HG02885 (cell line): ENCODE data around the gene RREB1.

ENCODE experiments used
- ATAC-seq: cut with Tn5 transposase; IDR thresholded peaks from one replicate; pipeline ENCODE4 v1.9.1; 2021; ENCODE audit warnings: mild to moderate bottlenecking; ENCODE audit not compliant: unreplicated experiment, poor library complexity

The RREB1 gene, protein sequence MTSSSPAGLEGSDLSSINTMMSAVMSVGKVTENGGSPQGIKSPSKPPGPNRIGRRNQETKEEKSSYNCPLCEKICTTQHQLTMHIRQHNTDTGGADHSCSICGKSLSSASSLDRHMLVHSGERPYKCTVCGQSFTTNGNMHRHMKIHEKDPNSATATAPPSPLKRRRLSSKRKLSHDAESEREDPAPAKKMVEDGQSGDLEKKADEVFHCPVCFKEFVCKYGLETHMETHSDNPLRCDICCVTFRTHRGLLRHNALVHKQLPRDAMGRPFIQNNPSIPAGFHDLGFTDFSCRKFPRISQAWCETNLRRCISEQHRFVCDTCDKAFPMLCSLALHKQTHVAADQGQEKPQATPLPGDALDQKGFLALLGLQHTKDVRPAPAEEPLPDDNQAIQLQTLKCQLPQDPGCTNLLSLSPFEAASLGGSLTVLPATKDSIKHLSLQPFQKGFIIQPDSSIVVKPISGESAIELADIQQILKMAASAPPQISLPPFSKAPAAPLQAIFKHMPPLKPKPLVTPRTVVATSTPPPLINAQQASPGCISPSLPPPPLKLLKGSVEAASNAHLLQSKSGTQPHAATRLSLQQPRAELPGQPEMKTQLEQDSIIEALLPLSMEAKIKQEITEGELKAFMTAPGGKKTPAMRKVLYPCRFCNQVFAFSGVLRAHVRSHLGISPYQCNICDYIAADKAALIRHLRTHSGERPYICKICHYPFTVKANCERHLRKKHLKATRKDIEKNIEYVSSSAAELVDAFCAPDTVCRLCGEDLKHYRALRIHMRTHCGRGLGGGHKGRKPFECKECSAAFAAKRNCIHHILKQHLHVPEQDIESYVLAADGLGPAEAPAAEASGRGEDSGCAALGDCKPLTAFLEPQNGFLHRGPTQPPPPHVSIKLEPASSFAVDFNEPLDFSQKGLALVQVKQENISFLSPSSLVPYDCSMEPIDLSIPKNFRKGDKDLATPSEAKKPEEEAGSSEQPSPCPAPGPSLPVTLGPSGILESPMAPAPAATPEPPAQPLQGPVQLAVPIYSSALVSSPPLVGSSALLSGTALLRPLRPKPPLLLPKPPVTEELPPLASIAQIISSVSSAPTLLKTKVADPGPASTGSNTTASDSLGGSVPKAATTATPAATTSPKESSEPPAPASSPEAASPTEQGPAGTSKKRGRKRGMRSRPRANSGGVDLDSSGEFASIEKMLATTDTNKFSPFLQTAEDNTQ (N-terminal part only)

GRCh38 chr6:7107578-7108195 is at the start of gene RREB1:
Gene RREB1 (plus strand): TSS chr6:7107961. CDS start chr6:7181912, 73,951 bp downstream.
- ATAC-seq = peak; percentile 68

- ATAC-seq = no peak
Observed at GRCh38 chr6:7058250-7058923, 49.4 kb upstream of the RREB1 start.

DNA sequence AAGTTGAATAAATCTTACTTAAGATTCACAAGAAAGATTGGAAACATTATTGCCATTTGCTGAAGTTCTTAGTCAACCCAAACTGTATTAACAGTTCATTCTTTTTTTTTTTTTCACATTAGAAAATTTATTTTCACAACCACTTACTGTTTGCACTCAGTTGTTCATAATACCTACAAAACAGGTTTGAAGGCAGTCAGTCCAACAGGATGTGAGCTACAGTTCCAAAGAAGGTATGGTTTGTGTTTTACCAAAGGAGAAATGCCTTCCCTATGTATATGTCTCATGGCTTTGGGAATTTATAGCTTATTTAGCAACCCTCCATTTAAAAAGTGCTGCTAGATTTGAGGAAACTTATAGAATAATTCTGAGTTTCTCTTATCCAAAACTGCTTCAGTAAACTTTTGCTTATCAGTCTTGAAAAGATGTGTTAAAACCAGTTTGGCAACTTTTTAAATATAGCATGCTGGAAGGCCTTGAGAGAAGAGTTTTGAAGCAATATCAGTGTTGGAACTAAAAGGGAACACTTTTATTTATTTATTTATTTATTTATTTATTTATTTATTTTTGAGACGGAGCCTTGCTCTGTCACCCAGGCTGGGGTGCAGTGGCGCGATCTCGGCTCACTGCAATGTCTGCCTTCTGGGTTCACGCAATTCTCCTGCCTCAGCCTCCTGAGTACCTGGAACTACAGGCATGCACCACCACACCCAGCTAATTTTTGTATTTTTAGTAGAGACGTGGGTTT is 46.8 kb upstream of the RREB1 start:
- ATAC-seq = no peak

DNA sequence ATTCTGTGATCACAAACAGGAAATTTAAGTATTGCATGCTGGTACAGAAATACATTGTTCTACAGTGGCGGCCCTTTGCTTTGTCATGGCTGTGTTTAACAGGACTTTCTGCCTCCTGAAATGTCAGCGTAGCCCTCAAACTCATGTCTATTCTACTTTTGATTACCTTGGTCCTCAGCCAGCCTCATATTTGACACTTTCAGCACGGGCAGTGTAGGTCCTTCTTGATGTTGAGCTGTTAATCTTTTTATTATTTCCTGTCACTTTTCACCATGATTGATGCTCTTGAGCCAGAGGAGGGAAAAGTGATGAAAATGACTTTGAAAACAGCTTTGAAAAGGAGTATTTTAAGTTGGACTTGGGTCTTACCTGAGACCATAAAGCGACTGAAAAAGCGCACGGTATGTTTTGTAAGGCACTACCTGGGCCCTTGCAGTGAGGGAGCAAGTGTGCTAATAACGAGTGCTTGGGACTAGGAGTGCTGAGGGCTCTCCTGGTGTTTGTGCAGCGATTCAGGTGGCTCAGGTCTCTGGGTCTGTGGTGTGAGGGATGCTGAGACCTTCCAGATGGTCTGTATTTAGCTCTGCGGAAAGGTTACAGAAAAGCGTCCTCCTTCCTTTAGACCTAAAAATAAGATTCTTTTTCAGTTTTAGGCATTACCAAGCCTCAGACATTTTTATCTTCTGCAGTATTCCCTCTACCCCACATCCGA is 45.2 kb upstream of the RREB1 start:
- ATAC-seq = no peak

GRCh38 chr6:7067305-7067704 is 40.5 kb upstream of the RREB1 start:
- ATAC-seq = no peak

GRCh38 chr6:7071405-7071804 is 36.4 kb upstream of the RREB1 start:
- no peak for ATAC-seq

GRCh38 chr6:7073082-7073820 is 34.5 kb upstream of the RREB1 start:
- peak; percentile 28 for ATAC-seq

GRCh38 chr6:7073821-7074525 is 33.8 kb upstream of the RREB1 start:
- ATAC-seq = peak; percentile 100

GRCh38 chr6:7074870-7075269 is 32.9 kb upstream of the RREB1 start:
- ATAC-seq = no peak

- ATAC-seq = no peak
Observed at GRCh38 chr6:7075341-7076000, 32.3 kb upstream of the RREB1 start.

GRCh38 chr6:7077856-7078255 is 29.9 kb upstream of the RREB1 start:
- ATAC-seq = no peak

DNA sequence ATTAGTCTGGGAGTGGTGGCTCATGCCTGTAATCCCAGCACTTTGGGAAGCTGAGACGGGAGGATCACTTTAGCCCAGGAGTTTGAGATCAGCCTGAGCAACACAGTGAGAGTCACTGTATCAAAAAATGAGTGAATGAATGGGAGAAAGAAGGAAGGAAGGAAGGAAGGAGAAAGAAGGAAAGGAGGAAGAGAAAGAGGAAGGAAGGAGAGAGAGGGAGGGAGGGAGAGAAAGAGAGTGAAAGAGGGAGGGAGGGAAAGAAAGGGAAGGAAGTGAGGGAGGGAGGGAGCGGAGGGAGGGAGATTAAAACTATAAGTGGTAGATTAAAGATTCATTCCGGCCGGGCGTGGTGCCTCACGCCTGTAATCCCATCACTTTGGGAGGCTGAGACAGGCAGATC is 28.9 kb upstream of the RREB1 start:
- ATAC-seq = no peak

DNA sequence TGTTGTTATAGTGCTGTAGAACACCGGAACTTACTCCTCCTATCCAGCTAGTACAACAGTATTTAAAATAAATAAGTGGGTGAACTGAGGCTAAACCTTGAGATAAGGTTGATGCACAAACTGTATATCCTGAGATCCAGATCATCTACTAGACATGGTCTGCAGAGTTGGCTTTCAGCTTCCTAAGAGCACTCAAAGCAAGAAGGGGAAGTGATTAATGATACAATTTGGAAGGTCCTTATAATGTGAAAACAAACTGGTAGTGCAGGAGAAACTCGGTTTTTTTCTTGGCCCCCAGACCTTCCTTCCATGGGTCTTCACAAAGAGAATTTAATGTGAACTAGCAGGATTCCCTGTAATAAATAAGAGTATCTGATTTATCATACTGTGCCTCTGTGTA is 27.4 kb upstream of the RREB1 start:
- no peak for ATAC-seq

DNA sequence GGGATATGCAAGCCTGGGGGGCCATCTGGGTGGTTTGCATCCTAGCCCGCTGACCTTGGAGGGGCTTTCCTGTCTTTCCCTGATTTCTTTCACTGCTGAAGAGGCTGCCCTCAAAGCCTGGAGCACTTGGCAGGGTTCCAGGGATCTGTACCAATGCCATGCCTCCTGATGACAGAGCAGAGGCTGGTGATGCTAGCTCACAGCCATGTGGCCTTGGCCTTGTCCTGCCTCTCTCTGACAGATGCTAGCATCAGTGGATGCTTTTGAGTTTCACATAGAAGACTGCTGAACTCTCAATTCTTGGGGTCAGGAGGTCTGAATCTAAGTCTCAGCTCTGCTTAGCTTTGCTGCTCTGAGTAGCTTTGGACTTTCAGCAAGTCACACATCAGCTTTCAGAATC is 21.9 kb upstream of the RREB1 start:
- ATAC-seq = peak; percentile 25

DNA sequence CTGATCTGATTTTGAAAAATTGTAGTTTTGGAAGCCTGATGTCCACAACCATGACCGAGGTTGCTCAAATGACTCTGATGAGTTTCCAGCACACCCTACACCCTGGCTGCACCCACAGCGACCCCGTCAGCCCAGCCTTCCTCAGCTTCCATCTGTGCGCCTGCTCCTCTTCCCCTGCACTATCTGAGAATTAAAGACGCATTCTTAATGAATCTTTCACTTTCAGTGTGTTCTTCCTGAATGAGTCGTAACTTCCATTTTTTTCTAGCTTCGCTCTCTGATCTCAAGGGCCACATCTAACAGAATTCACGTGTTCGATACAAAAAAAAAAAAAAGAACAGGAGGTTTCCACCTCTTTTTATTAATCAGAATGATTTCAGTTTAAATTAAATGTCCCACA is 21.3 kb upstream of the RREB1 start:
- peak; percentile 67 for ATAC-seq

DNA sequence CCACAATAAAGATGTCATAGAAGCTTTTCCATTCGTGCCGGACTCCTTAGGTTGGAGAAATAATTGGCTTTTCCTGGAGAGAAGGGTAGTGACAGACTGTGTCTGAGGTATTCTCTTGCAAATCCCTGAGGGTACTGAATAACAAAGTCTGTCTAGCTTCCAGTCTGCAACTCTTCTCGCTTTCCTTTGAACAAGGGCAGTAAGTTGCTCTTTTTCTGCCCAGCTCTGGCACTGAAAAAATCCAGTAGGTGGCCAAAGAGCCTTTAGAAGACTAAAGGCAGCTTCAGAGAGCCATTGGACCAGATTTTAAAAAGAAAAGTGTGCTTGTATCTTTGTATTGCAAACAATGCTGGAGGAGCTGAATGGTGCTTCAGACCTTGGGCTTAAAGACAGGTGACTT is 20.7 kb upstream of the RREB1 start:
- peak; percentile 3 for ATAC-seq
